GM12801 (cell line): ENCODE measurements around the gene RNF141.

ENCODE experiments used
- TF ChIP-seq, protein P1 (sequence below): IDR thresholded peaks from one replicate; pipeline ENCODE4 v1.5.1; 2011; ENCODE audit warnings: control low read depth; ENCODE audit not compliant: insufficient read length; ENCODE audit errors: extremely low read depth

The RNF141 gene

DNA sequence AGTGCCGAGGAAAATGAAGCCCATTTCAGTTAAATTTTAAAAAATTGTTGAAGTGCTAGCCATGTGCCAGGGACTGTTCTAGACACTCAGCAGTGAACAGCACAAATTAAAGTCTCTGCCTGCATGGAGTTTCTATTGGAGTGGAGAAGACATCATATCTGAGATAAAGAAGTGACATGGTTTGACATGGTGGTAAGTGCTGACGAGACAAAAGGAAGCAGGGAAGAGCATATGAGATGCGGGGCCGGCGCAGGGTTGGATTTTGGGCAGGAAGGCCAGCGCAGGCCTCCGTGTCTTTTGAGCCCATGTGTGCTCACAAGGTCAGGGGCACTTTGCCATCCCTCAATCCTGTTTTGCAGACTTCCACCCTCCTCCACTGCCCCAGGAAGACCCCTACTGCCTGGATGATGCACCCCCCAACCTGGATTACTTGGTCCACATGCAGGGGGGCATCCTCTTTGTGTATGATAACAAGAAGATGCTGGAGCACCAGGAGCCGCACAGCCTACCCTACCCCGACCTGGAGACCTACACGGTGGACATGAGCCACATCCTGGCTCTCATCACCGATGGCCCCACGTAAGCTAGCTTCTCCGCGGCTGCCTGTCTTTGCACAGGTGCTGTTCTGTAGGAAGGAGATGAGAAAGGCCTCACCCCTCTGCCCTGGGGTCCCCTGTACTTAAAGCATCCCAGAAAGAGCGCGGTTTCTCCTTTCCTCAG is 56.4 kb downstream of the RNF141 start:
- TF ChIP-seq, protein P1, sequence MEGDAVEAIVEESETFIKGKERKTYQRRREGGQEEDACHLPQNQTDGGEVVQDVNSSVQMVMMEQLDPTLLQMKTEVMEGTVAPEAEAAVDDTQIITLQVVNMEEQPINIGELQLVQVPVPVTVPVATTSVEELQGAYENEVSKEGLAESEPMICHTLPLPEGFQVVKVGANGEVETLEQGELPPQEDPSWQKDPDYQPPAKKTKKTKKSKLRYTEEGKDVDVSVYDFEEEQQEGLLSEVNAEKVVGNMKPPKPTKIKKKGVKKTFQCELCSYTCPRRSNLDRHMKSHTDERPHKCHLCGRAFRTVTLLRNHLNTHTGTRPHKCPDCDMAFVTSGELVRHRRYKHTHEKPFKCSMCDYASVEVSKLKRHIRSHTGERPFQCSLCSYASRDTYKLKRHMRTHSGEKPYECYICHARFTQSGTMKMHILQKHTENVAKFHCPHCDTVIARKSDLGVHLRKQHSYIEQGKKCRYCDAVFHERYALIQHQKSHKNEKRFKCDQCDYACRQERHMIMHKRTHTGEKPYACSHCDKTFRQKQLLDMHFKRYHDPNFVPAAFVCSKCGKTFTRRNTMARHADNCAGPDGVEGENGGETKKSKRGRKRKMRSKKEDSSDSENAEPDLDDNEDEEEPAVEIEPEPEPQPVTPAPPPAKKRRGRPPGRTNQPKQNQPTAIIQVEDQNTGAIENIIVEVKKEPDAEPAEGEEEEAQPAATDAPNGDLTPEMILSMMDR: no peak

DNA sequence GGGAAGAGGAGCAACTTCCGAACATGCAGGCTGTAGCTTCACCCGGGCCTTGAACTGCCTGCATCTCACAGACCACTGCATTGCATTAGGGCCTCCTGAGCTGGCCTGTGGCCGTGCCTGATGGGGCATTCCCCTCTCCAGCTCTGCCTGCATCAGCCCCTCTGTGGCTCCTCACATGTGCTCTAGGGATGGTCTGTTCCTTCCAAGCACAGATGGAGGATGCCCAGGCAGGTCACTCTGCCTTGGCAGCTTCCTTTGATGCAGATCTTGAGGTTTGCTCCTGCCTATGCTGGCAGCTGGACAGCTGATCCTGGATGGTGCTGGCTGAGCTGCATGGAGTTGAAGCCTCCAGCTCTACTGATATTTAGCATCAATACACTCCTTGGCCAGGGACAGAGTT is 57.4 kb downstream of the RNF141 start:
- TF ChIP-seq, protein P1: no peak

DNA sequence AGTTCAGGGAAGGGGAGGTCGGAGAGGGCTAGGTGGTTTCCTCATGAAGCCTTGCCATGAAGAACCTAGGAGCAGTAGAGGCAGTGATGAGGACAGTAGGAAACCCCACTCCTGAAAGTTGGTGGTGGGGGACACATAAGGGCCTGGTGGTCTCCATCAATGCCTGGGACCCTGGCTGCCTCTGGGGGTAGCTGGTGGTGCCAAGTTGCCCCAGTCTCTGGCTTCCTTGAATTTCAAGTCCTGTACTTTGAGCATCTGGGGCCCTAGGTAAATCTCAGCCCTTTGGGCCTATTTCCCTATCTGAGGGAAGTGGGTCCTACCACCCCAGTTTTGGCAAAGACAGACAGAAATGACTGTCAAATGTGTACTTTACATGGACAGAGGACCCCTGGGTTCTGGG is 57.8 kb downstream of the RNF141 start:
- TF ChIP-seq, protein P1: no peak

DNA sequence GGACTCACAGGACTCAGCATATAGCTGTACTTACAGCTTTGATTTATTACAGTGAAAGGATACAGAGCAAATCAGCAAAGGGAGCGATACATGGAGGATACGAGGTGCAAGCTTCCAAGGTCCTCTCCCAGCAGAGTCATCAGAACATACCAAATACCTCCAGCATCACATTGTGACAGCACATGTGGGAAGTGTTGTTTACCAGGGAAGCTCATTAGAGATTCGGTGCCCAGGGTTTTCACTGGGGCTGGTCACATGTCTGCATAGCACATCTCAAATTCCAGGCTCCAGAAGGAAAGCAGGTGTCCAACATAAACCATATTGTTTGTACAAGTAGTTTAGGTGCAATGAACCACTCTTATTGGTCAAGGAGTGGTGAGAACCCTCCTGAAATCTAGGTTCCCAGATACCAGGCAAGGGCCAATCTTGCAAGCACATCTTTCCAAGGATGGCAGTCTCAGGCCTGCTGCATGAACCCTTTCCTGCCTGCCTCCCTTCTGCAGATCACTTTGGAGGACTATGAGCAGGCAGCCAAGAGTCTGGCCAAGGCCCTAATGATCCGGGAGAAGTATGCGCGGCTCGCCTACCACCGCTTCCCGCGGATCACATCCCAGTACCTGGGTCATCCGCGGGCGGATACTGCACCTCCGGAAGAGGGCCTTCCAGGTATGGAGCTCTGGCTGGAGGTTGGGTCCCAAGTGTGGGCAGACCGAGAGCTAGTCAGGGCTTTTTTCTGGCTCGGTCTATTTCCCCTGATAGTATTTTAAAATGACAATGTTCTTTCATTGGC is 59.2 kb downstream of the RNF141 start:
- TF ChIP-seq, protein P1: no peak

DNA sequence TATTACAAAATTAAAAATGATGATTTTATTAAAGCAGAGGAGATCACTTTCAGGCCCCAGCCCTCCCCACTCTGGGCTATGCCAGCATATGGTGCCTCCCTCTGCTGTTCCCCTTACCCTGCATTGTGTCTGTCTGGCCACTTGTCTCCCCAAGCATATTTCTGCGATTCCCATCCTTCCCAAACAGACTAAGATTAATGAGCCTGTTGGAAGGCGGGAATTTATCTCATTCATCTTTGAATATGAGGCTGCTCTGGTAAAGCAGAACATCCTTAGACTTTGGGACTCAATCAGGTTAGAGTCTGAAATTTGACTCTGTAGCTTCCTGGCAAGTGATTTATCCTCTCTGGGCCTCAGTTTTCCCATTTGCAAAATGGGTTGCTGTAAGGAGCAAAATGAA is 60.2 kb downstream of the RNF141 start:
- TF ChIP-seq, protein P1: no peak

DNA sequence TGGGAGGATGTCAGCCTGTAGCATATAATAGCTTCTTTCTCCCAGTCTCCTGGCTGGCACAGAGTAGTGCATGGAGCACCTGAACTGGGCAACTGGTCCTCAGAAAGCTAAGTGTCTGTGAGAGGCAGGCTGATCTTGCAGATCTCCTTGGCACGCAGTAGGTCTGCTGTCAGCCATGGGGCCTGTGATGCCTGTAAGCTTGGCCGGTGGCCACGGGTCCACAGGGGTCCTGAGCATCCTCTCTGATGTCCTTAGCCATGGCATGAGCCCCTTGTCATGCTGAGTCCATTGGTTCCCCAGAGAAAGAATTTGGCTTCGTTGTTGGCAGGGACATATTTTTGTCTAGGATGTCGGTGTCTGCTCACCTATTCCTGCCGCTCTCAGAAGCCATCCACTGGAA is 61.0 kb downstream of the RNF141 start:
- TF ChIP-seq, protein P1: no peak

DNA sequence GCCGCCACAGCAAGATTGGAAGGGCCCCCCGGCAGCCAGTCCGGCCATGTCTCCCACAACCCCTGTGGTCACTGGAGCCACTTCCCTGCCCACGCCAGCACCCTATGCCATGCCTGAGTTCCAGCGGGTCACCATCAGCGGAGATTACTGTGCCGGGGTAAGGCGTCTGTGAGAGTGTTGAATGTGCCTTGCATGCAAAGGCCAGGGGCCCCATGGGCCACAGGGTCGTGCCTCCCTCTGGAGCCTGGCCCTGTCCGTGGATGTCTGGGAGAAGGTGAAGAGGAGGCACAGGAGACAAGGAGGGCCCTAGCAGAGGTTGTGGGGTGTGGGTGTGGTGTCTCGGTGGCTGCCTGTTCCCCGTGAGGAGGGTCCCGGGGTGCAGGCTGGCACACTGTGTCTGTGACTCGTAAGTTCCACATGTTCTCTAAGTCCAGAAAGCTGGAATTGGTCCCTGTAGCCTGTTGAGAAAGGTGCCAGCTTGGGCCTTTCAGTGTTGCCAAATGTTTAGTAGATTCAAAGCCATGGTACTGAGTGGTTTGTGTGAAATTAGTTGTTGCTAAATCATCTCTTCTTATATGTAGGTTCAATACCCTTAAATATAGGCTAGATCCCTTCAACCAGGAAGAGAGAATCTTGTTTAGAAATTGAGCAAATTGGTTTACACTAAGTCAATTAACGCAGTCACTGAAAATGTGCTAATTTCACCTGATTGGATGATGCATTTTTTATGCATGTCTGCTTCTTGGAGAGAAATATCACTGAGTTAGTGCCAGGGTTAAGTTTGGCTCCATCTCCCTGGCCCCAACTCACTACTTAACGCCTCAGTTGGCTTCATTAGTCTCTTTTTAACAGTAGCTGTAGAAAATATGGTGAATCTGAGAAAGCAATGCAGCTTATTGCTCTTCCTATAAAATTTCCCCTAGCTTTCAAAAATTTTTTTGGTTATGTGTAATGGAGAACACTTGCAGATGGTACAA is 62.1 kb downstream of the RNF141 start:
- TF ChIP-seq, protein P1: no peak
